ENCODE results near the gene ANTXR2.

DNA sequence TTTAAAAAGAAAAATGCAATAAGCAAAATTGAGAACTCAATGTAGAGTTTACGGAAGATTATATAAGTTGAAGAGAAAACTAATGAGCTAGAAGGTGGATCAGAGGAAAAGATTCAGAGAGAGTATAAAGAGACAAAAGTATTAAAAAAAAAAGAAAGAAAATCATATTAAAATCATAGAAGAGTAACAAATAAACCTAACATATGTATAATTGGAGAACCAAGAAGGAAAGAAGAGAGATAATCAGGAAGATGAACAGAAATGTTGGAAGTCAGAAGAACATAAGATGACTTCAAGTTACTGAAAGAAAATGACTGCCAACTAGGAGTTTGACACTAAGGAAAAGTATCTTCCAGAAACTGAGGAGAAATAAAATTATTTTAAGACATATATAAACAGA is 34.3 kb upstream of the ANTXR2 start:
- TF ChIP-seq, protein P1, sequence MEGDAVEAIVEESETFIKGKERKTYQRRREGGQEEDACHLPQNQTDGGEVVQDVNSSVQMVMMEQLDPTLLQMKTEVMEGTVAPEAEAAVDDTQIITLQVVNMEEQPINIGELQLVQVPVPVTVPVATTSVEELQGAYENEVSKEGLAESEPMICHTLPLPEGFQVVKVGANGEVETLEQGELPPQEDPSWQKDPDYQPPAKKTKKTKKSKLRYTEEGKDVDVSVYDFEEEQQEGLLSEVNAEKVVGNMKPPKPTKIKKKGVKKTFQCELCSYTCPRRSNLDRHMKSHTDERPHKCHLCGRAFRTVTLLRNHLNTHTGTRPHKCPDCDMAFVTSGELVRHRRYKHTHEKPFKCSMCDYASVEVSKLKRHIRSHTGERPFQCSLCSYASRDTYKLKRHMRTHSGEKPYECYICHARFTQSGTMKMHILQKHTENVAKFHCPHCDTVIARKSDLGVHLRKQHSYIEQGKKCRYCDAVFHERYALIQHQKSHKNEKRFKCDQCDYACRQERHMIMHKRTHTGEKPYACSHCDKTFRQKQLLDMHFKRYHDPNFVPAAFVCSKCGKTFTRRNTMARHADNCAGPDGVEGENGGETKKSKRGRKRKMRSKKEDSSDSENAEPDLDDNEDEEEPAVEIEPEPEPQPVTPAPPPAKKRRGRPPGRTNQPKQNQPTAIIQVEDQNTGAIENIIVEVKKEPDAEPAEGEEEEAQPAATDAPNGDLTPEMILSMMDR (IDR thresholded peaks at IDR 0.05), result no peak
- TF ChIP-seq POLR2A (IDR thresholded peaks at IDR 0.05), result no peak
